PC-3 (cell line): Measurements from ENCODE around the gene PRXL2A. TPM values are rescaled to one million over a fixed set of nuclear protein-coding genes. Genes with fewer than 3 reads are reported as not detected.

Source experiments
- ATAC-seq: fragments of 200-7000 bp; cut with Tn5 transposase; 2 replicates; pipeline ENCODE4 v1.9.1; 2020; ENCODE audit warnings: mild to moderate bottlenecking, moderate library complexity
- BruUV-seq: library from RNA; stranded (reverse); fragments of 400-500 nt; replicated peaks from 2 replicates; lab custom pipeline; 2021; lab: Mats Ljungman, UMichigan
- CTCF ChIA-PET: fragments of 300-600 bp; sonication (Branson Sonifier 250); formaldehyde crosslinking; loops from one replicate; lab custom pipeline; 2022; ENCODE audit warnings: antibody characterized with exemption; lab: Charles Lee
- POLR2A ChIA-PET: fragments of 300-600 bp; sonication (Branson Sonifier 250); formaldehyde crosslinking; loops from one replicate; lab custom pipeline; 2022; ENCODE audit warnings: antibody characterized with exemption; ENCODE audit not compliant: unreplicated experiment; lab: Charles Lee
- DNase-seq: peaks from one replicate; pipeline ENCODE4 v3.0.0-alpha.2; 2015
- H2AFZ ChIP-seq: fragments of 300-600 bp; sonication (generic); 2 replicates; pipeline ENCODE4 v1.6.0; 2016; ENCODE audit warnings: antibody characterized with exemption, low read length
- H3F3A ChIP-seq: fragments of 300-600 bp; sonication (generic); one replicate; pipeline ENCODE4 v1.6.0; 2017; ENCODE audit warnings: antibody characterized with exemption, low read length, control low read depth, mild to moderate bottlenecking; ENCODE audit not compliant: unreplicated experiment
- H3K27ac ChIP-seq: fragments of 300-600 bp; sonication (generic); 2 replicates; pipeline ENCODE4 v1.5.1; 2016; ENCODE audit warnings: mild to moderate bottlenecking, low read length
- H3K27me3 ChIP-seq: fragments of 300-600 bp; sonication (generic); 2 replicates; pipeline ENCODE4 v1.6.1; 2016; ENCODE audit warnings: low read length, mixed read lengths
- H3K36me3 ChIP-seq: fragments of 300-600 bp; sonication (generic); 2 replicates; pipeline ENCODE4 v1.6.1; 2016; ENCODE audit warnings: low read depth, mixed run types, low read length, mixed read lengths
- H3K4me1 ChIP-seq: fragments of 300-600 bp; sonication (generic); 2 replicates; pipeline ENCODE4 v1.5.1; 2016; ENCODE audit warnings: low read length; ENCODE audit not compliant: insufficient read depth
- H3K4me2 ChIP-seq: fragments of 300-600 bp; sonication (generic); 2 replicates; pipeline ENCODE4 v1.6.0; 2016; ENCODE audit warnings: low read length
- H3K4me3 ChIP-seq: fragments of 300-600 bp; sonication (generic); 2 replicates; pipeline ENCODE4 v1.5.1; 2016; ENCODE audit warnings: mild to moderate bottlenecking, low read length, mixed read lengths
- H3K79me2 ChIP-seq: fragments of 300-600 bp; sonication (generic); 2 replicates; pipeline ENCODE4 v1.6.1; 2017; ENCODE audit warnings: low read length, mixed read lengths
- H3K9ac ChIP-seq: fragments of 300-600 bp; sonication (generic); 2 replicates; pipeline ENCODE4 v1.6.0; 2016; ENCODE audit warnings: mild to moderate bottlenecking, low read length
- H3K9me2 ChIP-seq: fragments of 300-600 bp; sonication (generic); replicated peaks from 2 replicates; pipeline ENCODE4 v1.6.1; 2016; ENCODE audit warnings: mixed run types, low read length, mixed read lengths
- H3K9me3 ChIP-seq: fragments of 300-600 bp; sonication (generic); 2 replicates; pipeline ENCODE4 v1.6.1; 2016; ENCODE audit warnings: low read length, mixed read lengths
- H4K20me1 ChIP-seq: fragments of 300-600 bp; sonication (generic); 2 replicates; pipeline ENCODE4 v1.6.1; 2016; ENCODE audit warnings: low read length, mixed read lengths
- EZH2 ChIP-seq: fragments of 300-600 bp; sonication (generic); IDR thresholded peaks from one replicate; pipeline ENCODE4 v1.6.1; 2017; ENCODE audit warnings: antibody characterized with exemption, mild to moderate bottlenecking, low read length; ENCODE audit not compliant: unreplicated experiment
- EZH2phosphoT487 ChIP-seq: fragments of 300-600 bp; sonication (generic); IDR thresholded peaks from 2 replicates; pipeline ENCODE4 v1.6.1; 2018; ENCODE audit warnings: mild to moderate bottlenecking, antibody characterized with exemption, low read length, borderline replicate concordance
- intact Hi-C: fragments of 100-400 bp; cut with micrococcal nuclease; formaldehyde crosslinking; loops from 2 replicates; pipeline ENCODE4 v1.9.0; 2023
- total RNA-seq: library from RNA; depleted of rRNA; stranded (reverse); fragments of >200 nt; gene quantifications from 2 replicates; pipeline ENCODE4 v1.2.3, GENCODE V29; 2014
- TF ChIP-seq, protein P1 (sequence below): fragments of 300-600 bp; sonication (generic); conservative IDR thresholded peaks from 2 replicates; pipeline ENCODE4 v1.5.1; 2017; ENCODE audit warnings: antibody characterized with exemption, low read depth, mild to moderate bottlenecking, low read length

The PRXL2A gene
- total RNA-seq, 1 experiment from 2014 or later = not detected

DNA sequence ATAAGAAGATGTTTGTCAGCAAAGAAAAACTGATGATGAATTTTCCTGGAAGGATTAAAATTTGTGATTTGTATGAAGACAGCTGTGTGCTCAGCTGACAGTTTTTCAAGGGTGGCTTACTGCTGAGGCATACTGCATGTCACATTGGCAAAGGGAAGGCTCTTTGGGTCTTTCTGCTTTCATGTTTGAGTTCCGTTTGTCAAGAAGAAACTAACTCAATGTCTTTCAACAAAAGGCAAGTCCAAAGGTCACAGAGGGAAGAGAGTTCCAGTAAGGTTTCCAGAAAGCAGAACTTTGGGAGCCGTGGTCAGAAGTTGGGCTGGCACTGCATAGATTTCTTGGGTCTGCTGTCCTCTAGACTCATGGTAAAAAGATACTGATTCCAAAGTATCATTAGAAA lies 34.8 kb upstream of the PRXL2A start:
- ChIA-PET POLR2A (no interaction called here), CTCF (no interaction called here)
- H3F3A ChIP-seq = no peaks in the 10 kb centered on the region
- H3K4me2 ChIP-seq = no peak overlapping the region
- intact Hi-C loops = no loop called here
- H3K4me3 ChIP-seq = no peak overlapping the region
- H3K9me2 ChIP-seq = no peaks in the 10 kb centered on the region
- no peak for ATAC-seq
- DNase-seq = no peak
- TF ChIP-seq EZH2 = no peak
- TF ChIP-seq, protein P1, sequence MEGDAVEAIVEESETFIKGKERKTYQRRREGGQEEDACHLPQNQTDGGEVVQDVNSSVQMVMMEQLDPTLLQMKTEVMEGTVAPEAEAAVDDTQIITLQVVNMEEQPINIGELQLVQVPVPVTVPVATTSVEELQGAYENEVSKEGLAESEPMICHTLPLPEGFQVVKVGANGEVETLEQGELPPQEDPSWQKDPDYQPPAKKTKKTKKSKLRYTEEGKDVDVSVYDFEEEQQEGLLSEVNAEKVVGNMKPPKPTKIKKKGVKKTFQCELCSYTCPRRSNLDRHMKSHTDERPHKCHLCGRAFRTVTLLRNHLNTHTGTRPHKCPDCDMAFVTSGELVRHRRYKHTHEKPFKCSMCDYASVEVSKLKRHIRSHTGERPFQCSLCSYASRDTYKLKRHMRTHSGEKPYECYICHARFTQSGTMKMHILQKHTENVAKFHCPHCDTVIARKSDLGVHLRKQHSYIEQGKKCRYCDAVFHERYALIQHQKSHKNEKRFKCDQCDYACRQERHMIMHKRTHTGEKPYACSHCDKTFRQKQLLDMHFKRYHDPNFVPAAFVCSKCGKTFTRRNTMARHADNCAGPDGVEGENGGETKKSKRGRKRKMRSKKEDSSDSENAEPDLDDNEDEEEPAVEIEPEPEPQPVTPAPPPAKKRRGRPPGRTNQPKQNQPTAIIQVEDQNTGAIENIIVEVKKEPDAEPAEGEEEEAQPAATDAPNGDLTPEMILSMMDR = no peak
- no peak for TF ChIP-seq EZH2phosphoT487
- H3K4me1 ChIP-seq = no peaks in the 10 kb centered on the region
- H3K27ac ChIP-seq = no peak overlapping the region
- no peaks in the 10 kb centered on the region for H3K79me2 ChIP-seq
- no peak overlapping the region for H3K9ac ChIP-seq
- H2AFZ ChIP-seq = no peak overlapping the region
- H3K36me3 ChIP-seq = no peaks in the 10 kb centered on the region
- H3K27me3 ChIP-seq = no peaks in the 10 kb centered on the region
- H4K20me1 ChIP-seq = no peaks in the 10 kb centered on the region
- no TSS peak for BruUV-seq
- no peaks in the 10 kb centered on the region for H3K9me3 ChIP-seq

DNA sequence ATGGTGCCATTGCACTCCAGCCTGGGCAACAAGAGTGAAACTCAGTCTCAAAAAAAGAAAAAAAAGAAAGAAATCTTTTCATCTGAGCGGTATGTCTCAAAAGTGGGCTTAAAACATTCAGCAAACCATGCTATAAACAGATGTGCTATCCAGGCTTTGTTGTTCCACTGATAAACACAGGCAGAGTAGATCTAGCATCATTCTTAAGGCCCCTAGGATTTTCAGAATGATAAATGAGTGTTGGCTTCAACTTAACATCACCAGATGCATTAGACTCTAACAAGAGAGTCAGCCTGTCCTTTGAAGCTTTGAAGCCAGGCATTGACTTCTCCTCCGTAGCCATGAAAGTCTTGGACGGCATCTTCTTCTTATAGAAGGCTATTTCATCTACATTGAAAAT lies 28.6 kb upstream of the PRXL2A start:
- ATAC-seq = no peak
- Histone ChIP-seq H3K9me3 (no peaks in the 10 kb centered on the region), H3K36me3 (no peaks in the 10 kb centered on the region; the same call in 1 of the 2 replicates), H3K4me1 (no peaks in the 10 kb centered on the region), H3K27ac (no peak overlapping the region), H3K9ac (no peak overlapping the region), H3K27me3 (no peaks in the 10 kb centered on the region), H3K4me2 (no peak overlapping the region), H3K79me2 (no peaks in the 10 kb centered on the region), H2AFZ (no peak overlapping the region), H3F3A (no peaks in the 10 kb centered on the region), H3K4me3 (no peak overlapping the region), H4K20me1 (no peaks in the 10 kb centered on the region), H3K9me2 (no peaks in the 10 kb centered on the region)
- POLR2A ChIA-PET = no interaction called here
- TF ChIP-seq EZH2phosphoT487 (no peak), EZH2 (no peak)
- TF ChIP-seq, protein P1 = no peak
- CTCF ChIA-PET = no interaction called here
- no TSS peak for BruUV-seq
- no peak for DNase-seq
- intact Hi-C loops = no loop called here

DNA sequence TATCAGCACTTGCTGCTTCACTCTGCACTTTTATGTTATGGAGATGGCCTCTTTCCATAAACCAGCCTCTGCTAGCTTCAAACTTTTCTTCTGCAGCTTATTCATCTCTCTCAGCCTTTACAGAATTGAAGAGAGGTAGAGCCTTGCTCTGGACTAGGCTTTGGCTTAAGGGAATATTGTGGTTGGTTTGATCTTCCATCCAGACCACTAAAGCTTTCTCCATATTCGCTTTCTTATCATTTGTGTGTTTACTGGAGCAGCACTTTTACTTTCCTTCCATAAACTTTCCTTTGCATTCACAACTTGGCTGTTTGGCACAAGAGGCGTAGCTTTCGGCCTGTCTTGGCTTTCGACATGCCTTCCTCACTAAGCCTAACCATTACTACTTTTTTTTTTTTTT lies 28.2 kb upstream of the PRXL2A start:
- no peak overlapping the region for H3K4me2 ChIP-seq
- H3K27me3 ChIP-seq = no peaks in the 10 kb centered on the region
- no peaks in the 10 kb centered on the region for H4K20me1 ChIP-seq
- H3K4me3 ChIP-seq = no peak overlapping the region
- no peak overlapping the region for H3K9ac ChIP-seq
- H3K9me2 ChIP-seq = no peaks in the 10 kb centered on the region
- H2AFZ ChIP-seq = no peak overlapping the region
- H3K79me2 ChIP-seq = no peaks in the 10 kb centered on the region
- intact Hi-C loops = no loop called here
- DNase-seq (no peak), ATAC-seq (no peak)
- ChIA-PET CTCF (no interaction called here), POLR2A (no interaction called here)
- H3K9me3 ChIP-seq = no peaks in the 10 kb centered on the region
- no peaks in the 10 kb centered on the region; the same call in 1 of the 2 replicates for H3K36me3 ChIP-seq
- no peak overlapping the region for H3K27ac ChIP-seq
- TF ChIP-seq EZH2 = no peak
- no peak for TF ChIP-seq EZH2phosphoT487
- TF ChIP-seq, protein P1 = no peak
- no peaks in the 10 kb centered on the region for H3F3A ChIP-seq
- no peaks in the 10 kb centered on the region for H3K4me1 ChIP-seq
- no TSS peak for BruUV-seq
